Lower leg skin (tissue), 3 donors: ENCODE results near the gene RTCB.
"Not testable (repeated sequence)": the region's sequence is repeated elsewhere in the genome, so short reads cannot be mapped to it uniquely, and the experiment has no call there.

Source experiments
- POLR2A ChIP-seq, 2 donors: fragments of 450-650 bp; IDR thresholded peaks; one replicate each; pipeline ENCODE4 v1.6.1; 2016 to 2017; ENCODE audit warnings: antibody characterized with exemption in 2 of 2, mild to moderate bottlenecking in 1 of 2, moderate library complexity in 1 of 2
- TF ChIP-seq, protein P1 (sequence below), 3 donors: fragments of 450-650 bp; IDR thresholded peaks; one replicate each; pipeline ENCODE4 v1.5.1; 2016; ENCODE audit warnings: antibody characterized with exemption in 3 of 3, mild to moderate bottlenecking in 3 of 3, moderate library complexity in 2 of 3

DNA sequence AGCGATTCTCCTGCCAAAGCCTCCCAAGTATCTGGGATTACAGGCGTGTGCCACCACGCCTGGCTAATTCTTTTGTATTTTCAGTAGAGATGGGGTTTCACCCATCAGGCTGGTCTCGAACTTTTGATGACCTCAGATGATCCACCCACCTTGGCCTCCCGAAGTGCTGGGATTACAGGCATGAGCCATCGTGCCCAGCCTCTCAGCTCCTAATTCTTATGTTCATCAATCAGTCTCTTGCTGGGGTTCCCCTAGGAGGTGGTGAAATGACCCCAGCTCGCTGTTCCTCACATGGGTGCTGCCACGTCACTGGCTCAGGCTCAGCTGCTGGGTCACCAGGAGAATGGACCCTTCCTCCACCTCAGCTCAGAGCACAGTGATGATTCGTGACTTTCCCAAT, 54.5 kb downstream of the RTCB start, which contains the start of gene RFPL3:
- TF ChIP-seq, protein P1, sequence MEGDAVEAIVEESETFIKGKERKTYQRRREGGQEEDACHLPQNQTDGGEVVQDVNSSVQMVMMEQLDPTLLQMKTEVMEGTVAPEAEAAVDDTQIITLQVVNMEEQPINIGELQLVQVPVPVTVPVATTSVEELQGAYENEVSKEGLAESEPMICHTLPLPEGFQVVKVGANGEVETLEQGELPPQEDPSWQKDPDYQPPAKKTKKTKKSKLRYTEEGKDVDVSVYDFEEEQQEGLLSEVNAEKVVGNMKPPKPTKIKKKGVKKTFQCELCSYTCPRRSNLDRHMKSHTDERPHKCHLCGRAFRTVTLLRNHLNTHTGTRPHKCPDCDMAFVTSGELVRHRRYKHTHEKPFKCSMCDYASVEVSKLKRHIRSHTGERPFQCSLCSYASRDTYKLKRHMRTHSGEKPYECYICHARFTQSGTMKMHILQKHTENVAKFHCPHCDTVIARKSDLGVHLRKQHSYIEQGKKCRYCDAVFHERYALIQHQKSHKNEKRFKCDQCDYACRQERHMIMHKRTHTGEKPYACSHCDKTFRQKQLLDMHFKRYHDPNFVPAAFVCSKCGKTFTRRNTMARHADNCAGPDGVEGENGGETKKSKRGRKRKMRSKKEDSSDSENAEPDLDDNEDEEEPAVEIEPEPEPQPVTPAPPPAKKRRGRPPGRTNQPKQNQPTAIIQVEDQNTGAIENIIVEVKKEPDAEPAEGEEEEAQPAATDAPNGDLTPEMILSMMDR (IDR thresholded peaks at IDR 0.05) = not testable (repeated sequence)
- not testable (repeated sequence) for TF ChIP-seq POLR2A (IDR thresholded peaks at IDR 0.05)
